ENCODE measurements around the gene COL4A3. TPM values are rescaled to one million over a fixed set of nuclear protein-coding genes. Genes with fewer than 3 reads are reported as not detected.

The COL4A3 gene
- polyA plus RNA-seq, 3 donors = 0.03 TPM; not detected in 2

DNA sequence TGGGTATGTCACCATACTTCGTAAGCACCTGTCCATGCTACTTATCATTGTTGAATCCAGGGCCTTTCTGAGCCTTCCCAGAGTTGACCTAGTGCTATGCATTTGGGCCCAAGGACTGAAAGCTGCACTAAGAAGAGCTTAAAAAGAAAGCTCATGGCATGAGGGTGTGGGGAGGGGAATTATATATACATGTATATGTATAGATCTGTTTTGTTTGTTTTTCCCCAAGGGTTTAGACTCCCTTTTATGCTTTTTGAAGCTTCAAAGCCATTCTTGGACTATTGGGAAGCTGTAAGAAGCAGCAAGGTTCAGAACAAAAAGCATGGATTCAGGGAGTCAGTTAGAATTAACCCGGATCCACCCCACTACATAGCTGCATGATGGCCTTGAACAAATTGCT lies 183.9 kb downstream of the COL4A3 start:
- H3K27ac ChIP-seq (ENCODE audit: low read depth in 1 of 2, low read length in 2 of 2) = no peak overlapping the region
- Mint-ChIP-seq H3K4me3 (no peak overlapping the region), H3K36me3 (peaks cover 53 to 55% of the 10 kb centered on the region in 2 donors), H3K9me3 (no peaks in the 10 kb centered on the region), H3K4me1 (no peaks in the 10 kb centered on the region), H3K27me3 (ENCODE audit: low read depth in 3 of 3) (no peaks in the 10 kb centered on the region), H3K27ac (peak overlapping the region in 1 of 7 donors; percentile 6)
- no peaks in the 10 kb centered on the region for H3K4me1 ChIP-seq (ENCODE audit: control insufficient read depth in 1 of 2, insufficient read depth in 2 of 2, low read length in 2 of 2)
- H3K4me3 ChIP-seq (replicated peaks in 1 of 3; ENCODE audit: low read depth in 2 of 3, low read length in 3 of 3) = no peak overlapping the region
- H3K9ac ChIP-seq (ENCODE audit: insufficient read depth, low read length, poor library complexity, severe bottlenecking) = no peak overlapping the region
- no peak for DNase-seq
- intact Hi-C loops (cut with micrococcal nuclease) = no loop called here
- WGBS (ENCODE audit: insufficient coverage) = 100% methylated on average over 1 of the region's 2 CpGs
- peaks cover 22 to 70% of the 10 kb centered on the region in 2 donors for H3K36me3 ChIP-seq (replicated peaks in 1 of 2; ENCODE audit: control insufficient read depth in 1 of 2, insufficient read depth in 2 of 2, low read length in 2 of 2)
- H3K79me2 ChIP-seq (ENCODE audit: insufficient read depth, low read length) = no peaks in the 10 kb centered on the region
- no peaks in the 10 kb centered on the region for H3K27me3 ChIP-seq (ENCODE audit: control insufficient read depth in 2 of 2, insufficient read depth in 2 of 2, low read length in 2 of 2)
- no peaks in the 10 kb centered on the region for H3K9me3 ChIP-seq (replicated peaks in 1 of 2; ENCODE audit: control insufficient read depth in 1 of 2, insufficient read depth in 1 of 2, low read length in 2 of 2)
- no peak overlapping the region for H2AFZ ChIP-seq (ENCODE audit: insufficient read depth, low read depth, low read length, poor library complexity, severe bottlenecking)
- H3K4me2 ChIP-seq (replicated peaks; ENCODE audit: extremely low read depth, low read length, poor library complexity, severe bottlenecking) = no peak overlapping the region
- H4K20me1 ChIP-seq (ENCODE audit: insufficient read depth, low read length) = no peaks in the 10 kb centered on the region
- TF ChIP-seq CTCF (IDR thresholded peaks at IDR 0.05) = no peak

GRCh38 chr2:227349989-227350612 lies 185.7 kb downstream of the COL4A3 start:
- no peaks in the 10 kb centered on the region for H3K27me3 ChIP-seq (ENCODE audit: control insufficient read depth in 2 of 2, insufficient read depth in 2 of 2, low read length in 2 of 2)
- H3K79me2 ChIP-seq (ENCODE audit: insufficient read depth, low read length) = no peaks in the 10 kb centered on the region
- WGBS (ENCODE audit: insufficient coverage) = no CpG with 5 or more reads among the region's 7 CpGs
- Mint-ChIP-seq H3K9me3 (no peaks in the 10 kb centered on the region), H3K36me3 (peaks cover 48 to 58% of the 10 kb centered on the region in 2 donors), H3K27me3 (ENCODE audit: low read depth in 3 of 3) (peaks cover 0 to 1% (median 0%) of the 10 kb centered on the region in 3 donors), H3K27ac (no peak overlapping the region), H3K4me3 (no peak overlapping the region), H3K4me1 (no peaks in the 10 kb centered on the region)
- H3K36me3 ChIP-seq (replicated peaks in 1 of 2; ENCODE audit: control insufficient read depth in 1 of 2, insufficient read depth in 2 of 2, low read length in 2 of 2) = peaks cover 22 to 67% of the 10 kb centered on the region in 2 donors
- no peak overlapping the region for H3K27ac ChIP-seq (ENCODE audit: low read depth in 1 of 2, low read length in 2 of 2)
- H2AFZ ChIP-seq (ENCODE audit: insufficient read depth, low read depth, low read length, poor library complexity, severe bottlenecking) = no peak overlapping the region
- no peak for DNase-seq
- TF ChIP-seq CTCF (IDR thresholded peaks at IDR 0.05) = no peak
- no peak overlapping the region for H3K9ac ChIP-seq (ENCODE audit: insufficient read depth, low read length, poor library complexity, severe bottlenecking)
- no peaks in the 10 kb centered on the region for H3K9me3 ChIP-seq (replicated peaks in 1 of 2; ENCODE audit: control insufficient read depth in 1 of 2, insufficient read depth in 1 of 2, low read length in 2 of 2)
- no peak overlapping the region for H3K4me2 ChIP-seq (replicated peaks; ENCODE audit: extremely low read depth, low read length, poor library complexity, severe bottlenecking)
- H4K20me1 ChIP-seq (ENCODE audit: insufficient read depth, low read length) = no peaks in the 10 kb centered on the region
- H3K4me1 ChIP-seq (ENCODE audit: control insufficient read depth in 1 of 2, insufficient read depth in 2 of 2, low read length in 2 of 2) = no peaks in the 10 kb centered on the region
- intact Hi-C loops (cut with micrococcal nuclease) = no loop called here
- no peak overlapping the region for H3K4me3 ChIP-seq (replicated peaks in 1 of 3; ENCODE audit: low read depth in 2 of 3, low read length in 3 of 3)
